CD4-positive, CD25-positive, alpha-beta regulatory T cell (primary cell): ENCODE measurements around the gene SPRED1. TPM values are rescaled to one million over a fixed set of nuclear protein-coding genes. Genes with fewer than 3 reads are reported as not detected.

ENCODE experiments used
- ATAC-seq, 2 donors: fragments of 150-1000 bp; cut with Tn5 transposase; one replicate each; pipeline ENCODE4 v1.10.0; 2021; ENCODE audit warnings: low read depth in 2 of 2, moderate number of reproducible peaks in 2 of 2, moderate library complexity in 1 of 2
- DNase-seq, 3 donors: peaks; one replicate each; pipeline versions ENCODE4 v3.0.0 to v3.0.0-alpha.2; 2012 to 2022; ENCODE audit warnings: mixed read lengths in 1 of 3
- H3K27ac ChIP-seq: one replicate; pipeline ENCODE4 v1.7.0; 2013; ENCODE audit warnings: mild to moderate bottlenecking, low read length; ENCODE audit not compliant: insufficient read depth, poor library complexity, severe bottlenecking
- H3K27me3 ChIP-seq: one replicate; pipeline ENCODE4 v1.7.0; 2013; ENCODE audit warnings: low read length; ENCODE audit not compliant: control insufficient read depth, insufficient read depth
- H3K36me3 ChIP-seq: one replicate; pipeline ENCODE4 v1.7.0; 2013; ENCODE audit warnings: mild to moderate bottlenecking, low read length, moderate library complexity; ENCODE audit not compliant: control insufficient read depth, insufficient read depth
- H3K4me1 ChIP-seq: 2 replicates; pipeline ENCODE4 v1.7.0; 2013; ENCODE audit warnings: mild to moderate bottlenecking, low read length; ENCODE audit not compliant: insufficient read depth, control insufficient read depth, poor library complexity, severe bottlenecking
- H3K4me3 ChIP-seq: one replicate; pipeline ENCODE4 v1.7.0; 2013; ENCODE audit warnings: low read depth, mild to moderate bottlenecking, low read length, moderate library complexity
- H3K9me3 ChIP-seq, 2 experiments: 1 replicate in 1 of 2; 2 replicates in 1 of 2; pipeline ENCODE4 v1.7.0; 2013; ENCODE audit warnings: low read length in 2 of 2, mild to moderate bottlenecking in 1 of 2, moderate library complexity in 1 of 2; ENCODE audit not compliant: control insufficient read depth in 2 of 2
- H3K27ac Mint-ChIP-seq, 3 donors: one replicate each; pipeline ENCODE4 v1.8.0; 2020 to 2022; ENCODE audit warnings: mild to moderate bottlenecking in 3 of 3, mixed read lengths in 3 of 3, moderate library complexity in 2 of 3
- H3K27me3 Mint-ChIP-seq: one replicate; pipeline ENCODE4 v1.8.0; 2022; ENCODE audit warnings: mild to moderate bottlenecking, mixed read lengths
- H3K36me3 Mint-ChIP-seq: one replicate; pipeline ENCODE4 v1.8.0; 2020; ENCODE audit warnings: mixed read lengths
- H3K4me1 Mint-ChIP-seq, 4 donors: one replicate each; pipeline ENCODE4 v1.8.0; 2020 to 2022; ENCODE audit warnings: mixed read lengths in 4 of 4, mild to moderate bottlenecking in 1 of 4
- H3K4me3 Mint-ChIP-seq, 4 donors: one replicate each; pipeline ENCODE4 v1.8.0; 2020 to 2022; ENCODE audit warnings: mild to moderate bottlenecking in 4 of 4, mixed read lengths in 4 of 4, moderate library complexity in 3 of 4
- H3K9me3 Mint-ChIP-seq, 7 donors: one replicate each; pipeline ENCODE4 v1.8.0; 2020 to 2022; ENCODE audit warnings: mixed read lengths in 7 of 7, mild to moderate bottlenecking in 3 of 7, moderate library complexity in 2 of 7
- polyA plus RNA-seq, 4 donors: library from polyadenylated mRNA; unstranded; fragments of 300-500 nt; fragmentation: Illumina TruSeq; gene quantifications; one replicate each; pipeline ENCODE4 v1.2.3, GENCODE V29; 2021
- total RNA-seq: library from RNA; stranded (reverse); gene quantifications from one replicate; pipeline ENCODE4 v1.2.3, GENCODE V29; 2022

The SPRED1 gene
- total and polyA plus RNA-seq, 5 donors from 2014 or later: 0.03 TPM; not detected in 4

GRCh38 chr15:38257676-38258075, 5.0 kb downstream of the SPRED1 start:
- DNase-seq (no peak), ATAC-seq (no peak)
- Histone ChIP-seq H3K27me3 (peaks cover 15% of the 10 kb centered on the region), H3K36me3 (no peaks in the 10 kb centered on the region), H3K4me1 (peaks cover 17% of the 10 kb centered on the region), H3K4me3 (no peak overlapping the region), H3K9me3 (no peaks in the 10 kb centered on the region), H3K27ac (no peak overlapping the region)
- H3K36me3 Mint-ChIP-seq: no peaks in the 10 kb centered on the region
- H3K4me3 Mint-ChIP-seq: no peak overlapping the region
- peak overlapping the region in 1 of 3 donors; percentile 23 for H3K27ac Mint-ChIP-seq
- H3K27me3 Mint-ChIP-seq: peaks cover 39% of the 10 kb centered on the region
- H3K4me1 Mint-ChIP-seq: peaks cover 7 to 20% (median 17%) of the 10 kb centered on the region in 4 donors
- H3K9me3 Mint-ChIP-seq: no peaks in the 10 kb centered on the region

- DNase-seq (no peak), ATAC-seq (no peak)
- no peak overlapping the region for H3K27ac Mint-ChIP-seq
- Histone ChIP-seq H3K36me3 (no peaks in the 10 kb centered on the region), H3K4me1 (peaks cover 4% of the 10 kb centered on the region), H3K9me3 (no peaks in the 10 kb centered on the region), H3K27ac (no peak overlapping the region), H3K27me3 (peaks cover 11% of the 10 kb centered on the region), H3K4me3 (no peak overlapping the region)
- no peaks in the 10 kb centered on the region for H3K9me3 Mint-ChIP-seq
- H3K36me3 Mint-ChIP-seq: no peaks in the 10 kb centered on the region
- H3K4me1 Mint-ChIP-seq: peaks cover 5 to 8% (median 8%) of the 10 kb centered on the region in 4 donors
- peak overlapping the region in 1 of 4 donors; percentile 88 for H3K4me3 Mint-ChIP-seq
- H3K27me3 Mint-ChIP-seq: peaks cover 26% of the 10 kb centered on the region
These were observed 6.5 kb downstream of the SPRED1 start for GRCh38 chr15:38259134-38259533.

- H3K9me3 ChIP-seq: no peaks in the 10 kb centered on the region
- Mint-ChIP-seq H3K27me3 (peaks cover 17% of the 10 kb centered on the region), H3K4me3 (no peak overlapping the region), H3K4me1 (no peaks in the 10 kb centered on the region), H3K27ac (no peak overlapping the region), H3K9me3 (no peaks in the 10 kb centered on the region), H3K36me3 (no peaks in the 10 kb centered on the region)
- no peak overlapping the region for H3K4me3 ChIP-seq
- peaks cover 12% of the 10 kb centered on the region for H3K27me3 ChIP-seq
- no peaks in the 10 kb centered on the region for H3K4me1 ChIP-seq
- no peak for ATAC-seq
- DNase-seq: no peak
- H3K27ac ChIP-seq: no peak overlapping the region
- H3K36me3 ChIP-seq: no peaks in the 10 kb centered on the region
These were observed 7.4 kb downstream of the SPRED1 start for GRCh38 chr15:38260077-38260476.

- Histone ChIP-seq H3K4me3 (no peak overlapping the region), H3K27me3 (peaks cover 7% of the 10 kb centered on the region), H3K36me3 (no peaks in the 10 kb centered on the region), H3K27ac (no peak overlapping the region), H3K9me3 (no peaks in the 10 kb centered on the region), H3K4me1 (no peaks in the 10 kb centered on the region)
- Mint-ChIP-seq H3K36me3 (no peaks in the 10 kb centered on the region), H3K4me3 (no peak overlapping the region), H3K9me3 (no peaks in the 10 kb centered on the region), H3K4me1 (no peaks in the 10 kb centered on the region), H3K27me3 (peaks cover 8% of the 10 kb centered on the region), H3K27ac (no peak overlapping the region)
- DNase-seq (no peak), ATAC-seq (no peak)
These were observed 10.6 kb downstream of the SPRED1 start for GRCh38 chr15:38263251-38263650.

GRCh38 chr15:38263996-38264395, 11.4 kb downstream of the SPRED1 start:
- Histone ChIP-seq H3K4me1 (no peaks in the 10 kb centered on the region), H3K36me3 (no peaks in the 10 kb centered on the region), H3K4me3 (no peak overlapping the region), H3K27me3 (peaks cover 7% of the 10 kb centered on the region), H3K9me3 (no peaks in the 10 kb centered on the region), H3K27ac (no peak overlapping the region)
- Mint-ChIP-seq H3K27me3 (peaks cover 8% of the 10 kb centered on the region), H3K4me1 (no peaks in the 10 kb centered on the region), H3K4me3 (no peak overlapping the region), H3K9me3 (no peaks in the 10 kb centered on the region), H3K36me3 (no peaks in the 10 kb centered on the region), H3K27ac (no peak overlapping the region)
- DNase-seq (no peak), ATAC-seq (no peak)

GRCh38 chr15:38266247-38266986, 13.8 kb downstream of the SPRED1 start:
- no peaks in the 10 kb centered on the region for H3K36me3 ChIP-seq
- no peak for ATAC-seq
- H3K9me3 ChIP-seq: no peaks in the 10 kb centered on the region
- Mint-ChIP-seq H3K36me3 (no peaks in the 10 kb centered on the region), H3K9me3 (no peaks in the 10 kb centered on the region), H3K27me3 (no peaks in the 10 kb centered on the region), H3K4me3 (no peak overlapping the region), H3K27ac (no peak overlapping the region), H3K4me1 (no peaks in the 10 kb centered on the region)
- H3K27me3 ChIP-seq: peaks cover 7% of the 10 kb centered on the region
- DNase-seq: no peak
- H3K27ac ChIP-seq: no peak overlapping the region
- H3K4me1 ChIP-seq: no peaks in the 10 kb centered on the region
- H3K4me3 ChIP-seq: no peak overlapping the region

GRCh38 chr15:38267421-38268022, 14.9 kb downstream of the SPRED1 start:
- Histone ChIP-seq H3K4me3 (no peak overlapping the region), H3K9me3 (no peaks in the 10 kb centered on the region), H3K27ac (no peak overlapping the region), H3K36me3 (no peaks in the 10 kb centered on the region), H3K4me1 (no peaks in the 10 kb centered on the region), H3K27me3 (peaks cover 7% of the 10 kb centered on the region)
- no peaks in the 10 kb centered on the region for H3K4me1 Mint-ChIP-seq
- H3K4me3 Mint-ChIP-seq: no peak overlapping the region
- DNase-seq (no peak), ATAC-seq (no peak)
- no peaks in the 10 kb centered on the region for H3K9me3 Mint-ChIP-seq
- no peak overlapping the region for H3K27ac Mint-ChIP-seq
- no peaks in the 10 kb centered on the region for H3K36me3 Mint-ChIP-seq
- H3K27me3 Mint-ChIP-seq: peaks cover under 1% of the 10 kb centered on the region

GRCh38 chr15:38271144-38271543, 18.5 kb downstream of the SPRED1 start:
- Histone ChIP-seq H3K27me3 (peaks cover 1% of the 10 kb centered on the region), H3K27ac (no peak overlapping the region), H3K4me3 (no peak overlapping the region), H3K4me1 (no peaks in the 10 kb centered on the region), H3K9me3 (no peaks in the 10 kb centered on the region), H3K36me3 (no peaks in the 10 kb centered on the region)
- Mint-ChIP-seq H3K36me3 (no peaks in the 10 kb centered on the region), H3K4me1 (peaks cover 0 to 4% (median 2%) of the 10 kb centered on the region in 4 donors), H3K9me3 (no peaks in the 10 kb centered on the region), H3K27ac (no peak overlapping the region), H3K27me3 (peaks cover 6% of the 10 kb centered on the region), H3K4me3 (no peak overlapping the region)
- no peak for ATAC-seq
- no peak for DNase-seq
